ENCODE measurements around the gene SERPINB7. TPM values are rescaled to one million over a fixed set of nuclear protein-coding genes. Genes with fewer than 3 reads are reported as not detected.

The SERPINB7 gene
- total and polyA plus RNA-seq, 10 of the 15 experiments (the other 5 are each of a cell fraction or from before 2014, with no cell fraction given) = not detected

- no peak for DNase-seq (ENCODE audit: low read depth, low spot score)
- no peaks in the 10 kb centered on the region for H3K79me2 ChIP-seq (ENCODE audit: control insufficient read depth, insufficient read depth, low read length)
- no peaks in the 10 kb centered on the region for H3K36me3 ChIP-seq (ENCODE audit: control insufficient read depth in 2 of 2, insufficient read depth in 2 of 2, low read length in 1 of 2)
- H3K27me3 ChIP-seq (replicated peaks in 1 of 2; ENCODE audit: control insufficient read depth in 2 of 2, insufficient read depth in 2 of 2, low read length in 1 of 2) = no peaks in the 10 kb centered on the region
- no peak overlapping the region for H3K4me3 ChIP-seq
- no TSS peak for BruUV-seq (replicated peaks)
- H3K4me1 ChIP-seq (ENCODE audit: control insufficient read depth, insufficient read depth, low read length) = no peaks in the 10 kb centered on the region
- H3K9me3 ChIP-seq (replicated peaks; ENCODE audit: control insufficient read depth, insufficient read depth, low read length) = no peaks in the 10 kb centered on the region
- 16% methylated on average over 2 of the region's 2 CpGs for WGBS (ENCODE audit: insufficient coverage, insufficient replicate concordance, low lambda C conversion rate, missing lambda C conversion rate)
- RAD21 ChIA-PET (ENCODE audit: unreplicated experiment) = no interaction called here
- TF ChIP-seq TCF7 (IDR thresholded peaks at IDR 0.05; ENCODE audit: borderline replicate concordance) (no peak), RAD51 (IDR thresholded peaks at IDR 0.05) (no peak), ZBTB33 (IDR thresholded peaks at IDR 0.05) (no peak), FOXM1 (IDR thresholded peaks at IDR 0.05; ENCODE audit: low read depth, low read length) (no peak), KLF5 (IDR thresholded peaks at IDR 0.05; ENCODE audit: partially characterized antibody) (no peak), MYC (IDR thresholded peaks at IDR 0.05; ENCODE audit: insufficient read depth, insufficient read length, insufficient replicate concordance, low read length, severe bottlenecking) (no peak), MEF2A (IDR thresholded peaks at IDR 0.05; ENCODE audit: insufficient read depth, low read depth, low read length) (no peak)
- H3K9ac ChIP-seq (ENCODE audit: control insufficient read depth, insufficient read depth, low read length) = no peak overlapping the region
- intact Hi-C loops (cut with micrococcal nuclease; ENCODE audit: unreplicated experiment) (no loop called here), in situ Hi-C loops (cut with MboI) (no loop called here)
- SMC1A ChIA-PET (ENCODE audit: uncharacterized antibody, unreplicated experiment) = no interaction called here
- no peaks in the 10 kb centered on the region for H4K20me1 ChIP-seq (ENCODE audit: control insufficient read depth, insufficient read depth)
- H2AFZ ChIP-seq (ENCODE audit: control insufficient read depth, low read depth, low read length) = no peak overlapping the region
- POLR2A ChIA-PET = no interaction called here
- H3K27ac ChIP-seq (ENCODE audit: control insufficient read depth, insufficient read depth) = no peak overlapping the region
- ATAC-seq = no peak
- CTCF ChIA-PET = no interaction called here
- no peak for FAIRE-seq
- H3K4me2 ChIP-seq (ENCODE audit: control insufficient read depth, insufficient read depth) = no peak overlapping the region
These were observed 28.2 kb upstream of the SERPINB7 start for GRCh38 chr18:63747006-63747405.
